Large intestine (tissue), 3 donors: ENCODE measurements around the gene WASF3. TPM values are rescaled to one million over a fixed set of nuclear protein-coding genes. Genes with fewer than 3 reads are reported as not detected.

Experiments
- DNase-seq, 2 donors: peaks; one replicate each; pipeline versions ENCODE4 v3.0.0 to v3.0.0-alpha.2; 2013
- H3K27ac ChIP-seq: one replicate; pipeline ENCODE4 v1.5.1; 2013; ENCODE audit warnings: low read length
- H3K27me3 ChIP-seq: 2 replicates; pipeline ENCODE4 v1.6.1; 2013; ENCODE audit warnings: low read length; ENCODE audit not compliant: control insufficient read depth, insufficient read depth
- H3K36me3 ChIP-seq: 2 replicates; pipeline ENCODE4 v1.6.1; 2013; ENCODE audit warnings: low read length; ENCODE audit not compliant: control insufficient read depth, insufficient read depth
- H3K4me1 ChIP-seq: one replicate; pipeline ENCODE4 v1.6.1; 2013; ENCODE audit warnings: low read length; ENCODE audit not compliant: control insufficient read depth, insufficient read depth
- H3K4me3 ChIP-seq: one replicate; pipeline ENCODE4 v1.5.1; 2013; ENCODE audit warnings: low read length
- H3K9me3 ChIP-seq: one replicate; pipeline ENCODE4 v1.6.1; 2013; ENCODE audit warnings: mild to moderate bottlenecking, low read depth, low read length, moderate library complexity; ENCODE audit not compliant: control insufficient read depth
- WGBS: methylation state at CpG from one replicate; pipeline ENCODE4 v1.1.5; 2013; ENCODE audit warnings: low lambda C conversion rate; ENCODE audit not compliant: insufficient coverage; 5-methylcytosine and 5-hydroxymethylcytosine counted together
- polyA plus RNA-seq: library from polyadenylated mRNA; unstranded; fragments of 120-200 nt; gene quantifications from one replicate; pipeline ENCODE4 v1.2.1, GENCODE V29; 2013

The WASF3 gene
- polyA plus RNA-seq, 1 donor = 4.6 TPM

DNA sequence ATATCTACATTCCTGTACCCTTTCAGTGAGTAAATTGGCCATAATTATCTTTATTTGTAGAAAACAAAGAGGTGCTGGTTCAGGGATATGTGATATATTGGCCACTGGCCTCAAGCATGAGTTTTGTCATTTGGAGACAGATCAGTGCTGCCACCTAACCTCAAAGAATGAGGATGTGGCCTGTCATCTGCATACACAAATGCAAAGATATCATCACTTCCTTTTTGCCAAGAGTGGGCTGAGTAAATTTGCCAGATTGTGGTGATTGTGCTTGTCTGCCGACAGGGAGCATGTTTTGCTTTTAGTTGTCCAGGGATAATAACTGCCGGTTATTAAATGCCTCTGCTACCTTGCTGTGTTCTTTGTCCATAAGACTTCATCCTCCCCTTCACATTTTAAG, 44.2 kb downstream of the WASF3 start:
- no peaks in the 10 kb centered on the region for H3K4me1 ChIP-seq
- no peaks in the 10 kb centered on the region for H3K27me3 ChIP-seq
- H3K9me3 ChIP-seq = no peaks in the 10 kb centered on the region
- H3K36me3 ChIP-seq = no peaks in the 10 kb centered on the region
- no peak overlapping the region for H3K27ac ChIP-seq
- no peak overlapping the region for H3K4me3 ChIP-seq
- no CpG with 5 or more reads among the region's 2 CpGs for WGBS
- DNase-seq = no peak

GRCh38 chr13:26602783-26603182, 45.3 kb downstream of the WASF3 start:
- no peak overlapping the region for H3K4me3 ChIP-seq
- no peaks in the 10 kb centered on the region for H3K9me3 ChIP-seq
- H3K27ac ChIP-seq = no peak overlapping the region
- no peaks in the 10 kb centered on the region for H3K27me3 ChIP-seq
- 100% methylated on average over 2 of the region's 3 CpGs for WGBS
- no peaks in the 10 kb centered on the region for H3K36me3 ChIP-seq
- no peak for DNase-seq
- H3K4me1 ChIP-seq = no peaks in the 10 kb centered on the region

DNA sequence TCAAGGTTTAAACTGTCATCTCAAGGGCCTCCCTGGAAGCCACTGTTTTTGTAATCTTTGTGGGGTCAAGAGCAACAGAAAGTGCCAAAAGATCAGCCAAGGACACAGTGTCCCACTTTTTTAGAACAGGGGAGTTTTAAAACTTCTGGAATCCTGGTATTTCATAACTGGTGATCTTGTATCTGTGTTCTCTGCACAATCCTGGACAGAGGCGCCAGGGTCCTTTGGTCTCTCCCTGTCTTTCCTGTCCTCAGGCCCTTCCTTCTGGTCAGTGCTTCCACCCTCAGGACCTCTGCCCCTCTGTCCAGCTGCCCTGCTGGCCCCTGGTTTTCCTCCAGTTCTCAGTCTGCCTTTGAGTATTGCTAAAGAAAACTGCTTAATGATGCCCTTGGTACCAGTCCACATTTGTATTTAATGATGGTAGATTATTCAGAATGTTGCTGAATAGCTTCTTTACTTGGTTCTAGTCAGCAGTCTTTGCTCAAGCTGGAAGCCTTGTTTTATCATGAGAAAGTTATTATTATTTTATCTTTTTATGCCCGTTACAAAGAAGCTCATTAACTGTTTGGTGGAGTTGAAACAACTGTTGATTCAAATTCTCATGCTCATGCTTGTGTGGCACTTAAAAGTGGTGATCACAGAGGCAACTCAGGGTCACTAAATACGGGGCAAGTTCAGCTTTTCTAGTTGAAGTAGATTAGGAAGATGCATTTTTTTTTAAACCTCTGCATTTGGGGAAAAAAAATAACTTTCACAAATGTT, 47.5 kb downstream of the WASF3 start:
- no peak for DNase-seq
- Histone ChIP-seq H3K36me3 (no peaks in the 10 kb centered on the region), H3K4me1 (no peaks in the 10 kb centered on the region), H3K27me3 (no peaks in the 10 kb centered on the region), H3K4me3 (no peak overlapping the region), H3K9me3 (no peaks in the 10 kb centered on the region), H3K27ac (no peak overlapping the region)
- 29% methylated on average over 1 of the region's 3 CpGs for WGBS

DNA sequence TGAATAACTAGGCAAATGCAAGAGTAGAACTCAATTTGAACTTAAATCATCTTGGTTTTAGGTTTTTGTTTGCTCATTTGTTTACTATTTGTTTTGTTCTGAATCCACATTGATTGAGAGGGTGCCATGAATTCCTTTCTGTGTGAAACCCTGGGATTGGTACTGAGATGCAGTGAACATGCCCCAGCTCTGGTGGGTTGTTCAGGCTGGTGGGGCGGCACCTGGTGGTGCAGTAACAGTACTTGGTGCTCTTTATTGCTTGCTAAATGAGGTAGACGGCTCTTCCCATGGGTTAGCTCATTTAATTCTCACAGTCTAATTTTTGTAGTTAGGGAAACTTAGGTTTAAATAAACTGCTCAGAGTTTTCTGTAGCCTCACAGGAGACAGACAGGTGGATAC, 48.4 kb downstream of the WASF3 start:
- 100% methylated on average over 1 of the region's 2 CpGs for WGBS
- Histone ChIP-seq H3K36me3 (no peaks in the 10 kb centered on the region), H3K27ac (no peak overlapping the region), H3K9me3 (no peaks in the 10 kb centered on the region), H3K27me3 (no peaks in the 10 kb centered on the region), H3K4me3 (no peak overlapping the region), H3K4me1 (no peaks in the 10 kb centered on the region)
- no peak for DNase-seq

- H3K4me1 ChIP-seq = no peaks in the 10 kb centered on the region
- H3K27ac ChIP-seq = no peak overlapping the region
- H3K36me3 ChIP-seq = no peaks in the 10 kb centered on the region
- H3K4me3 ChIP-seq = no peak overlapping the region
- no peaks in the 10 kb centered on the region for H3K9me3 ChIP-seq
- no peaks in the 10 kb centered on the region for H3K27me3 ChIP-seq
- DNase-seq = no peak
- no CpG with 5 or more reads among the region's 4 CpGs for WGBS
Measured at GRCh38 chr13:26606631-26607030, 49.1 kb downstream of the WASF3 start.

DNA sequence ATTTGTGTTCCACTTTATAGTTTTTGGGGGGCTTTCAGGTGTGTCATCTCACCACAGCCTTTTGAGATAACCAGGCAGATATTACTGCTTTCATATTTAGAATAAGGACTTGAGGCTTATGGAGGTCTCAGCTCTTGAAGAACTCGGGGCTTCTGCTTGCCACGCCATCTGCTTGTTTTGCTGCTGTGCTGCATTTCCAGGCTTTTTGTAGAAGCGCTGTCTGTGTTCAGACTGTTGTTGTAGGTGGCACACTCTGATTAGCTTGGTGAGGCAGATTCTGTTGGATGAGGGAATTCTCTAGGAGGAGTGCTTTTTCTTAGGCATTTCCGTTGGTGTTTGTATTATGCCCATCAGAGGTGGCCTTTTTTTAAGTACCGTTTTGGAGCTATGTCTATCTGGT, 57.2 kb downstream of the WASF3 start:
- Histone ChIP-seq H3K4me1 (no peaks in the 10 kb centered on the region), H3K27me3 (no peaks in the 10 kb centered on the region), H3K9me3 (no peaks in the 10 kb centered on the region), H3K27ac (no peak overlapping the region), H3K4me3 (no peak overlapping the region), H3K36me3 (no peaks in the 10 kb centered on the region)
- no peak for DNase-seq
- 100% methylated on average over 1 of the region's 5 CpGs for WGBS

DNA sequence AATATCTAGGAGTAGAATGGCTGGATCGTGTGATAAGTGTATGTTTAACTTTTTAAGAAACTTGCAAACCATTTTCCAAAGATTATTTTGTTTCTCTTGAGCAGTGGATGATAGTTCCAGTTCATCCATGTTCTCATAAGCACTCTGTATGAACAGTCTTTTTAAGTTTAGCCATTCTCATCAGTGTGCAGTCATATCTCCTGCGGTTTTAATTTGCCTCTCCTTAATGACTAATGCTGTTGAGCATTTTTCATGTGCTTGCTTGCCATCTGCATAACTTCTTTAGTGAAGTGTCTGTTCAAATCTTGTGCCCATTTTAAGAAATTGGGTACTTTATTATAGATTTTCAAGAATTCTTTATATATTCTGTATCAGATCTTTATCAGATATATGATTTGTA, 58.6 kb downstream of the WASF3 start:
- DNase-seq = no peak
- Histone ChIP-seq H3K36me3 (no peaks in the 10 kb centered on the region), H3K4me1 (no peaks in the 10 kb centered on the region), H3K9me3 (no peaks in the 10 kb centered on the region), H3K4me3 (no peak overlapping the region), H3K27ac (no peak overlapping the region), H3K27me3 (no peaks in the 10 kb centered on the region)
- no CpG with 5 or more reads among the region's 2 CpGs for WGBS

DNA sequence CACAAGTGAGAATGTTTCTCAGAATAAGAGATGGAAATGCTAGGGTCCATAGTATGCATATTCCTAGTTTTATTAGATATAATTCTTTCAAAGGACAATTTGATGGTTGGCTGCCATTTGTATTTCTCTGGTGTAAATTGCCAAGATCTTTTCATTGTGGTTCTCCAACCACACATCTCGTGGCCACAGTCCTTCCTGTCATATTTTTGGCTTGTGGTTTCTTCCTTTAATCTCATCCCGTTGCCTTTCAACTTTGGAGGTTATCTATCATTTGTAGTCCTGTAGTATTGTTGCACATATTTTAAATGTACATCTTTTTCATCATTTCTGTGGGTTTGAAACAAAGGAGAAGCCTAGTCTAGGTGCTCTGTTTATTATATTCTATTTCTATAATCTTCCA, 61.2 kb downstream of the WASF3 start:
- Histone ChIP-seq H3K4me3 (no peak overlapping the region), H3K27me3 (no peaks in the 10 kb centered on the region), H3K9me3 (peaks cover 7% of the 10 kb centered on the region), H3K4me1 (peaks cover 3% of the 10 kb centered on the region), H3K36me3 (no peaks in the 10 kb centered on the region), H3K27ac (no peak overlapping the region)
- WGBS = 83% methylated on average over 1 of the region's 2 CpGs
- no peak for DNase-seq

GRCh38 chr13:26619358-26619757, 61.9 kb downstream of the WASF3 start:
- DNase-seq = no peak
- WGBS = no CpG with 5 or more reads among the region's 2 CpGs
- Histone ChIP-seq H3K4me3 (no peak overlapping the region), H3K36me3 (no peaks in the 10 kb centered on the region), H3K4me1 (peaks cover 3% of the 10 kb centered on the region), H3K9me3 (peaks cover 13% of the 10 kb centered on the region), H3K27me3 (no peaks in the 10 kb centered on the region), H3K27ac (no peak overlapping the region)

- WGBS = 100% methylated on average over 1 of the region's 4 CpGs
- DNase-seq = peak; percentile 61 to 78
- H3K27me3 ChIP-seq = no peaks in the 10 kb centered on the region
- peaks cover 18% of the 10 kb centered on the region for H3K9me3 ChIP-seq
- H3K4me1 ChIP-seq = peaks cover 3% of the 10 kb centered on the region
- H3K4me3 ChIP-seq = no peak overlapping the region
- peak overlapping the region; percentile 50 for H3K27ac ChIP-seq
- H3K36me3 ChIP-seq = no peaks in the 10 kb centered on the region
Measured at GRCh38 chr13:26621731-26622401, 64.4 kb downstream of the WASF3 start.

DNA sequence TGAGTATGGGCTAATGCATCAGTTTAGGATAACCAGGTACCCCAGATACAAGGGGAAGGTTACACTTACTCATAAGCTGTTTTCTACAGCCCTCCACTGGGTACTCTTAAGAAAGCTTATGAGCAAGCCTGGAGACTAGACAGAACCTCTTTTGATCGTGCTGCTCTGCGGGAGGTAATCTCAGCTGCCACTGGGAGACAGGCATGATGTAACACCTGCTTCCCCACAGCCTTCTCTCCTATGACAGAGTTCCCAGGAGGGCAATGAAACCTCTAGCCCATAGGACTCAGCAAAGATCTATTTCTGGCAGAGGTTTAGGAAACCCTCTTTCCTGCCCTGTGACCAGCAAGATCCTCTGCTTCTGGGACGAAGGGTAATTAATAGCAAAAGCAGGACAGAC, 65.6 kb downstream of the WASF3 start:
- Histone ChIP-seq H3K9me3 (peaks cover 18% of the 10 kb centered on the region), H3K4me1 (peaks cover 3% of the 10 kb centered on the region), H3K36me3 (no peaks in the 10 kb centered on the region), H3K27ac (no peak overlapping the region), H3K27me3 (no peaks in the 10 kb centered on the region), H3K4me3 (no peak overlapping the region)
- no peak for DNase-seq
- WGBS = no CpG with 5 or more reads among the region's 3 CpGs
